Vagina (tissue), 2 donors: ENCODE results near the gene USP14. TPM values are rescaled to one million over a fixed set of nuclear protein-coding genes. Genes with fewer than 3 reads are reported as not detected.

Experiments used
- DNase-seq, 2 donors: peaks; one replicate each; pipeline ENCODE4 v3.0.0-alpha.2; 2017; ENCODE audit errors: extremely low spot score in 2 of 2
- H3K27ac ChIP-seq: fragments of 200-600 bp; sonication (generic); one replicate; pipeline ENCODE4 v1.5.1; 2019
- H3K27me3 ChIP-seq: fragments of 200-600 bp; sonication (generic); one replicate; pipeline ENCODE4 v1.5.1; 2019
- H3K36me3 ChIP-seq, 2 donors: fragments of 200-600 bp; sonication (generic); one replicate each; pipeline ENCODE4 v1.5.1; 2017 to 2019
- H3K4me1 ChIP-seq: fragments of 200-600 bp; sonication (generic); one replicate; pipeline ENCODE4 v1.5.1; 2019
- H3K4me3 ChIP-seq, 2 donors: fragments of 200-600 bp; sonication (generic); 1 replicate in 1 of 2; 2 replicates in 1 of 2; pipeline ENCODE4 v1.5.1; 2016 to 2019
- H3K9me3 ChIP-seq: fragments of 200-600 bp; sonication (generic); one replicate; pipeline ENCODE4 v1.5.1; 2019
- CTCF ChIP-seq, 3 experiments: fragments of 450-650 bp in 2 of 3; fragments of 200-600 bp in 1 of 3; sonication (generic) in 1 of 3; IDR thresholded peaks; one replicate each; pipeline ENCODE4 v1.5.1; 2017 to 2019; ENCODE audit warnings: antibody characterized with exemption in 3 of 3, mild to moderate bottlenecking in 2 of 3, moderate library complexity in 2 of 3
- POLR2A ChIP-seq, 2 donors: fragments of 450-650 bp; IDR thresholded peaks; one replicate each; pipeline ENCODE4 v1.6.1; 2017; ENCODE audit warnings: antibody characterized with exemption in 2 of 2, mild to moderate bottlenecking in 2 of 2, moderate library complexity in 2 of 2
- POLR2AphosphoS5 ChIP-seq, 2 donors: sonication (generic); formaldehyde crosslinking; IDR thresholded peaks; one replicate each; pipeline ENCODE4 v1.9.0; 2017; ENCODE audit warnings: antibody characterized with exemption in 2 of 2, mild to moderate bottlenecking in 2 of 2, low read depth in 1 of 2; ENCODE audit not compliant: insufficient read depth in 1 of 2
- intact Hi-C: fragments of 100-400 bp; cut with DNase I; formaldehyde crosslinking; loops from one replicate; pipeline ENCODE4 v1.15.1; 2023
- total RNA-seq: library from RNA; depleted of rRNA; stranded (reverse); fragments of >200 nt; gene quantifications from one replicate; pipeline ENCODE4 v1.2.3, GENCODE V29; 2016

The USP14 gene
- total RNA-seq, 1 donor from 2014 or later: 26.3 TPM

- intact Hi-C loops: no loop called here
- H3K27ac ChIP-seq: no peak overlapping the region
- no peaks in the 10 kb centered on the region for H3K9me3 ChIP-seq
- no peaks in the 10 kb centered on the region for H3K4me1 ChIP-seq
- DNase-seq: no peak
- no peak overlapping the region for H3K4me3 ChIP-seq
- H3K27me3 ChIP-seq: no peaks in the 10 kb centered on the region
- H3K36me3 ChIP-seq: peaks cover 0 to 54% of the 10 kb centered on the region in 2 donors
- TF ChIP-seq CTCF (IDR thresholded peaks at IDR 0.05) (no peak), POLR2A (IDR thresholded peaks at IDR 0.05) (no peak), POLR2AphosphoS5 (IDR thresholded peaks at IDR 0.05; ENCODE audit: insufficient read depth in 1 of 2, low read depth in 1 of 2) (no peak)
Observed at GRCh38 chr18:220708-221107, 62.4 kb downstream of the USP14 start.

GRCh38 chr18:225745-226144, 67.4 kb downstream of the USP14 start:
- no peak for DNase-seq
- intact Hi-C loops: no loop called here
- no peaks in the 10 kb centered on the region for H3K9me3 ChIP-seq
- no peaks in the 10 kb centered on the region for H3K27me3 ChIP-seq
- no peak overlapping the region for H3K4me3 ChIP-seq
- TF ChIP-seq POLR2AphosphoS5 (IDR thresholded peaks at IDR 0.05; ENCODE audit: insufficient read depth in 1 of 2, low read depth in 1 of 2) (no peak), CTCF (IDR thresholded peaks at IDR 0.05) (no peak), POLR2A (IDR thresholded peaks at IDR 0.05) (no peak)
- H3K36me3 ChIP-seq: peaks cover 0 to 27% of the 10 kb centered on the region in 2 donors
- H3K27ac ChIP-seq: no peak overlapping the region
- no peaks in the 10 kb centered on the region for H3K4me1 ChIP-seq

- peaks cover 0 to 27% of the 10 kb centered on the region in 2 donors for H3K36me3 ChIP-seq
- no peaks in the 10 kb centered on the region for H3K27me3 ChIP-seq
- no peaks in the 10 kb centered on the region for H3K9me3 ChIP-seq
- TF ChIP-seq POLR2AphosphoS5 (IDR thresholded peaks at IDR 0.05; ENCODE audit: insufficient read depth in 1 of 2, low read depth in 1 of 2) (no peak), CTCF (IDR thresholded peaks at IDR 0.05) (no peak), POLR2A (IDR thresholded peaks at IDR 0.05) (no peak)
- H3K4me3 ChIP-seq: no peak overlapping the region
- H3K4me1 ChIP-seq: no peaks in the 10 kb centered on the region
- H3K27ac ChIP-seq: no peak overlapping the region
- intact Hi-C loops: no loop called here
- DNase-seq: no peak
Observed at GRCh38 chr18:227374-227773, 69.0 kb downstream of the USP14 start.

- no peak overlapping the region for H3K4me3 ChIP-seq
- intact Hi-C loops: no loop called here
- peaks cover 0 to 27% of the 10 kb centered on the region in 2 donors for H3K36me3 ChIP-seq
- TF ChIP-seq POLR2A (IDR thresholded peaks at IDR 0.05) (no peak), CTCF (IDR thresholded peaks at IDR 0.05) (no peak), POLR2AphosphoS5 (IDR thresholded peaks at IDR 0.05; ENCODE audit: insufficient read depth in 1 of 2, low read depth in 1 of 2) (no peak)
- no peaks in the 10 kb centered on the region for H3K9me3 ChIP-seq
- no peaks in the 10 kb centered on the region for H3K27me3 ChIP-seq
- H3K4me1 ChIP-seq: no peaks in the 10 kb centered on the region
- DNase-seq: no peak
- no peak overlapping the region for H3K27ac ChIP-seq
Observed at GRCh38 chr18:227902-228301, 69.5 kb downstream of the USP14 start.

GRCh38 chr18:228586-228985, 70.2 kb downstream of the USP14 start:
- no peak overlapping the region for H3K4me3 ChIP-seq
- H3K27ac ChIP-seq: no peak overlapping the region
- no peaks in the 10 kb centered on the region for H3K9me3 ChIP-seq
- no peak for TF ChIP-seq CTCF (IDR thresholded peaks at IDR 0.05)
- TF ChIP-seq POLR2AphosphoS5 (IDR thresholded peaks at IDR 0.05; ENCODE audit: insufficient read depth in 1 of 2, low read depth in 1 of 2): no peak
- TF ChIP-seq POLR2A (IDR thresholded peaks at IDR 0.05): no peak
- H3K4me1 ChIP-seq: no peaks in the 10 kb centered on the region
- intact Hi-C loops: no loop called here
- no peak for DNase-seq
- no peaks in the 10 kb centered on the region for H3K27me3 ChIP-seq
- peaks cover 0 to 22% of the 10 kb centered on the region in 2 donors for H3K36me3 ChIP-seq
